GM18861 (cell line): ENCODE data around the gene SHANK1.

Experiments used
- ATAC-seq: cut with Tn5 transposase; IDR thresholded peaks from one replicate; pipeline ENCODE4 v1.9.1; 2021; ENCODE audit not compliant: unreplicated experiment

Gene SHANK1

GRCh38 chr19:50729894-50730293 lies 10.3 kb upstream of the SHANK1 start:
- ATAC-seq = no peak

DNA sequence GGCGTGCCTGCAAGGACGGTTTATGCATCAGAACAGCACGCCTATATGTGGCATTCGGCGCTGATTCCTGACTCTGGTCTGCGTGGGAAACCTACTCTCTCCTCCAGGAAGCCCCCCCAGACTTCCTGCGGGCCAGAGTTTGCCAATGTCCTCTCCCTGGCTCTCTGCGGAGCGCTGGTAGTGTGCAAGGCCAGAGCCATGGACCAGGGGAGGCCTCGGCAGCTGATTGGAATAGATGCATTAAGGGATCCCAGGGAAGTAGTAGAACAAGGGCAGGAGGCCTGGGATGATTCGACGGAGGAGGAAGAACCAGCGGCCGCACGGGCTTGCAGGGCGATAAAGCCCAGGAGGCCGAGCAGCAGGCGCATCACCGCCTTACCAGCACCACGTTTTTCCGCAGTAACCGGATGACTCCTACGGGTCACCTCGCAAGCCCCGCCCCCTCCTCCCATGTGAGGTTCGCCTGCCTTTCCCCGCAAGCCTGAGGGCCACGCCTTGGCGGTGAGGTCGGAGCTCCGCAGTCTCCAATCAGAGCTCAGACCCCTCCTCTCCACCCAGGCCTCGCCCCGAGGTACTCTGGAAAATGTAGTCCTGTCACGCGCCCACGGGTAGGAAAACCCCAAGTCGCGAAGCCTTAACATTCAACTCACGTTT lies 8.6 kb upstream of the SHANK1 start:
- no peak for ATAC-seq

DNA sequence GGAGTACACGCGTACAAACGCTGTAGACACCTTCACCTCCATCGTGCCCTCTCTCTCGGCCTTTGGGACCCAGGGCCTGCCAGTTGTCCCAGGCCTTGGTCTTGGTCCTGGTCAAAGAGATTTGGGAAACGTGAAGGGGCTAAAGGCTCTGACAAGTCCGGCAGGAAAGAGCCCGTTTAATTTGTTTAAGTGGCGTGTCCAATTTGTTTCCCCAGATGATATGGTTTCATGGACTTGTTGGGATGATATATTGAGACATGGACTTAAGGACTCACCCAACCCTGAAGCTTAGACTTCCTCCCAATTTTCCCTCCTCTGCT lies 6.3 kb upstream of the SHANK1 start:
- ATAC-seq = no peak

- ATAC-seq = peak; percentile 16
These were observed 5.8 kb upstream of the SHANK1 start for GRCh38 chr19:50725218-50725910.

- ATAC-seq = peak; percentile 69
These were observed 5.1 kb upstream of the SHANK1 start for GRCh38 chr19:50724522-50725217.

- ATAC-seq = no peak
These were observed 4.3 kb upstream of the SHANK1 start for GRCh38 chr19:50723735-50724521.

GRCh38 chr19:50723069-50723468 lies 3.5 kb upstream of the SHANK1 start, which contains the start of gene CLEC11A:
Gene CLEC11A, plus strand, starts transcription at chr19:50723364. Its CDS starts 162 bp downstream, at chr19:50723526.
- ATAC-seq = no peak

DNA sequence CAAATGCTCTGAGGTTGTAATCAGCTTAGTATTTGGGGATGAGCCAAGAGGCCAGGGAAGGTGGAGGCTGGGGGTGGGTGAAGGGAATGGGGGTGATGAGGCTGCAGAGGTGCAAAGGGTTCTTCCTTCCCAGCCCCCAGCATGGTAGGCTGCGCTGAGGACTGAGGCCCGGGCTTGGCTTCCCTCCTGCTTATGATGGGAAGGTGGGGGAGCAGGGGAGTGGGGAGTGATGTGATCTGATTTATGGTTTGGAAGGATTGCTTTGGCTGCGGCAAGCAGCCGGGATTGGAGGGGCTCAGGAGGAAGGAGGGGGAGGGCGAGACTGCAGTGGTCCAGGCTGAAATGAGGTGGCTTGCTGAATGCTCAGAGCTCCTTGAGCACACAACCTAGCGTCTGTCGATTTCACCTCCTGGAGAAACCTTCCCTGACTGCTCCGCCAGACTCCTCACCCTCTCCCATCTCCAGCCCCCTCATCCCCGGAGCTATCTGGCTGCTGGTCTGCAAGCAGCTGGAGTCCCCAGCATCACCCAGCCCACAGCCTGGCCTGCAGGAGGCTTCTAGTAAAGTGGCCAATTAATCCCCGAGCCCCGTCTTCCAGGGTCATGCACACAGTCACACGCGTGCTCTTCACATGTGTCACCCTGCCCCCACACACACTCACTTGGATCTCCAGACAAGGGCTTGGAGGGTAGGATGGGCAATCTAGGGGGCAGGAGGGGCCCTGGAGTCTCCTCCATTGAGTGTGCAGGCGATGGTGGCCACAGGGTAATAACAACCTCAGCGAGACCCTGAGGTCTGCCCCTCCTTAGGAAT lies 2.8 kb upstream of the SHANK1 start:
- no peak for ATAC-seq

- no peak for ATAC-seq
These were observed 2.0 kb upstream of the SHANK1 start for GRCh38 chr19:50721441-50722137.

- ATAC-seq = no peak
These were observed 1.3 kb upstream of the SHANK1 start for GRCh38 chr19:50720921-50721381.

GRCh38 chr19:50720181-50720920 lies 749 bp upstream of the SHANK1 start:
- ATAC-seq = no peak

- ATAC-seq = no peak
These were observed 525 bp downstream of the SHANK1 start for GRCh38 chr19:50719119-50719435.

DNA sequence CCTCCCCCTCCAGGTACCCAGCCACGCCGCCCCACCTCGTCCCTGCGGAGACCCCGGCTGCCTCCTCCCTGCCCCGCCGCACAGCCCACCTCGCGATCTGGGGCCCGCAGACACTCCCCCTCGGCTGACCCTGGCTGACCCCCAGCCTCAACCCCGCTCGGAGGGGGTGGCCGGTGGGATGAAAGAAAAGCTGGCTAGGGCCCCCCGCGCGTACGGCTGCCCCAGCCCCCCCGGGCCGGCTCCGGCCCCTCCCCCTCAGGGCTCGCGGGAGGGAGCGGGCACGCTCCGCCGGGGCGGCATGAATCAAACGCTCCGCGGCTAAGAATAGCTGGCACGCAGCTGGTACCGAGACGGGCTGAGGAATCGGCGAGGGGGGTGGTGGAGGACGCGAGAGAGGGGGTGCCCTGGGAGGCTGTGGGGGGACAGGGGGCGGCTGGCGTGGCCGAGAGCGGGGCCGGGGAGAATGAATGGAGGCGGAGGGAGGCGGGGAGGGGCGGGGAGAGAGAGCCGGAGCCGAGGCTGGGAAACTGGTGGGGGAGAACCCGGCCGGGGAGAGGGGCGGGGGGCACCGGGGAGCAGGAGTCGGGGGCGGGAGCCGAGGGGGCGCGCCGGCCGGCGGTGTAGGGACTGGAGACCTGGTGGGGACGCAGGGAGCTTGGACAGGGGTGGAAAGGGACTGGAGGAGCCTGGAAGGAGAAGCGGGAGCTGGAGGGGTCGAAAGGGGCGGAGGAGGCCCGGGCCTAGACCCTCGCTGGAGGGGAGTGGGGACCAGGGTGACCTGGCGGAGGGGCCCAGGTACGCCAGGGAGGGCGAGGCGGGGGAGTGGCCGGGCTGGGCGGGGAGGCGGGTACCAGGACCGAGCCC lies 1.1 kb downstream of the SHANK1 start:
- no peak for ATAC-seq

DNA sequence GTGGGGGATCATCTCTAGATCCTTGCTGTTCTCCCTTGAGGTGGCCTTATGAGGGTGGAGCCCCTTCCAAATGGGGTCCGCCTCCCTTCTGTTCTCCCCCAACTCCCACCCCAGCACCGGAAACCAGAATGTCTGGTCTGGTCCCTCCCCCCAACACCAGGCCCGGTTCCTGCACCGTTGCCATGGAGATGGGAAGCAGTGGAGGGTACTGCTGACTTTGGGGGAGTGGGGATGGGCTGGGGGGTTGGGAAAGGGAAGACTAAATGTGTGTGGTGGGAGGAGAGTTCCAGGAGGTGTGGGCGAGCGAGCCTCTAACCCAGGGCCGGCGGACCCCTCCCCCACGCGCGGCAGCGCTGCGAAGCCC lies 1.7 kb downstream of the SHANK1 start:
- no peak for ATAC-seq

DNA sequence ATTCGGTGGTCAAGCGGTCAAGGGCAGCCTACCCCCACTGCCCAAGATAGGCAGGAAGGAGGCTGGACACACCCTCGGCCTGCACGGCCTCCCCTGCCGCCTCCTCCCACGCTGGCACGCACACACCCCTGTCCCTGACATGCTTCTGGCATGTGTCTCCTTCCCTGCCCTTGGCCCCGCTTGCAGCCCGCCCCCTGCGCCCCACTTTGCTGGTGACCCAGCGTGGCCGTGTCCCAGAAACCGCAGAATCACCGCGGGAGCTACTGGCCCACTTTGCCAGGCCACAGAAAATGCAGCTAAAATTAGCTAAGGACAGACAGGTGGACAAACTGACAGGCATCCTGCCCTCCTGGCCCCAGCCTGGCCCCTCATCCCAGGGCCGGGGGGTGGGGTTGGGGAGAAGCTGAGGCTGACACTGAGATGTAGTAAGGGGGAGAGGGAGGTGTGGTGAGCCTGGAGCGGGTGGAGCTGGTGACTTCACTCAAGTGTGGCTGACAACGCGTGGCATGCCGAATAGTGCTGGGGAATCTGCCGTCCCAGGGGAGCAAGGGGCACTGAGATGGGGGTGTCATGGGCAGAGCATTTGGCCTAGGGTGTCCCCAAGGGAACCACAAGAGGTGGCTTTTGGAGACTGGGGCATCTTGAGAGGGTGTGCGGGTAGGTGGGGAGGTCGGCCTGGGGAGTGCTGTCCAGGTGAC lies 2.4 kb downstream of the SHANK1 start:
- no peak for ATAC-seq

DNA sequence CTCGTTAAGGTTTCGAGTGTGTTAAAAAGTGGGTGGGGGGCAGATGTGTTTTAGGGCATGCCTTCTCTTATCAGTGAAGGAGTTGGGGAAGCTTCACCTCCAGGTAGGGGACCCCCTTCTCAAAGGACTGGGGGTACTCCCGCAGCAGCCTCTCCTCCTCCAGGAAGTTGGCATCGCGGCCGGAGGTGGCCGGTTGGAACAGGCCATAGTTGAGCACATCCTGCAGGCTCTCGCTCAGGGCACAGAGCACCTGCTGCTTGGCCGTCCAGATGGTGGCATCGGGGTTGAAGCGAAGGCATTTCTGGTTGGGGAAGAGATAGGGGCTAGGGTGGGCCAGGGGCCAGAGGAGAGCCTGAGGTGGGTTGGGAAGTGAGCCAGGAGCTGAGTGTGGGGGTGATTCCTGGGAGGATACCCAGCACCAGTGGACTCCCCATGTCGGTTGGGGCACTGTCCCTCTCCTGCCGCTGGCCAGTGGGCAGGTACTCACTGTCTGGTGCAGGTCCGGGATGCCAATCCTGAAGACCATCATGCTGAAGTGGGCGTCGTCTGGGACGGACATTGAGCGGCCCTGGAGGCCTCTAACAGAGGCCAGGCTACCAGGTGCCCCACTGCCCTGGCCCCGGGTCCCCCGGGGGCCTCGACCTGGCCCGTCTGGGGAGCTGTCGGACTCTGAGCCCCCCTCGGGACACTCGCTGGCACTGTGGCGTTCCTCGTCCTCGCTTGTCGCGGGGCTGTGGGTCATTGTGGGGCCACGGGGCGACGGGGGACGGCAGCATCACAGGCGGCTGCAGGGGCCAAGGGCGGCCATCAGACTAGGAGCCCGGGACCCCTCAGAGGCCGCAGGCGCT lies 3.2 kb downstream of the SHANK1 start:
- ATAC-seq = no peak
